NCI-H82 treated with DMSO at 0.1 percent for 48 hours (cell line): ENCODE results near the gene EXD3.
"Not testable (repeated sequence)": the region's sequence is repeated elsewhere in the genome, so short reads cannot be mapped to it uniquely, and the experiment has no call there.

Experiments used
- DNase-seq: peaks from one replicate; lab custom pipeline; 2025; ENCODE audit not compliant: unreplicated experiment; lab: John Stamatoyannopoulos, UW

Gene EXD3

GRCh38 chr9:137348769-137349470 is 74.0 kb downstream of the EXD3 start:
- DNase-seq: no peak

GRCh38 chr9:137347928-137348327 is 75.0 kb downstream of the EXD3 start:
- DNase-seq: no peak

- DNase-seq: no peak
These were observed 80.5 kb downstream of the EXD3 start for GRCh38 chr9:137342482-137342881.

- DNase-seq: no peak
These were observed 81.7 kb downstream of the EXD3 start for GRCh38 chr9:137341227-137341626.

- not testable (repeated sequence) for DNase-seq
These were observed 83.0 kb downstream of the EXD3 start for GRCh38 chr9:137339908-137340462.

- DNase-seq: no peak
These were observed 83.7 kb downstream of the EXD3 start for GRCh38 chr9:137339045-137339907.

- DNase-seq: no peak
These were observed 86.2 kb downstream of the EXD3 start for GRCh38 chr9:137336735-137337134.

- no peak for DNase-seq
These were observed 89.8 kb downstream of the EXD3 start for GRCh38 chr9:137333016-137333671.

- DNase-seq: no peak
These were observed 91.0 kb downstream of the EXD3 start for GRCh38 chr9:137331929-137332328.

- no peak for DNase-seq
These were observed 92.3 kb downstream of the EXD3 start for GRCh38 chr9:137330689-137331088.

- DNase-seq: not testable (repeated sequence)
These were observed 93.4 kb downstream of the EXD3 start for GRCh38 chr9:137329590-137329989.

GRCh38 chr9:137327641-137328550 is 95.1 kb downstream of the EXD3 start:
- not testable (repeated sequence) for DNase-seq

GRCh38 chr9:137326445-137327065 is 96.4 kb downstream of the EXD3 start:
- no peak for DNase-seq

GRCh38 chr9:137325799-137326198 is 97.2 kb downstream of the EXD3 start:
- DNase-seq: no peak

GRCh38 chr9:137325124-137325523 is 97.8 kb downstream of the EXD3 start:
- DNase-seq: no peak

- DNase-seq: no peak
These were observed 99.2 kb downstream of the EXD3 start for GRCh38 chr9:137323531-137324331.

GRCh38 chr9:137321726-137322361 is 101.1 kb downstream of the EXD3 start:
- no peak for DNase-seq

GRCh38 chr9:137320555-137321384 is 102.2 kb downstream of the EXD3 start:
- no peak for DNase-seq
